Esophagus squamous epithelium (tissue), 5 donors: ENCODE results near the gene NRK. TPM values are rescaled to one million over a fixed set of nuclear protein-coding genes. Genes with fewer than 3 reads are reported as not detected.
"Not testable (repeated sequence)": the region's sequence is repeated elsewhere in the genome, so short reads cannot be mapped to it uniquely, and the experiment has no call there.

ENCODE experiments used
- DNase-seq: peaks from one replicate; lab custom pipeline; 2025; lab: John Stamatoyannopoulos, UW
- H3K27ac ChIP-seq, 4 donors: fragments of 200-600 bp; sonication (generic); one replicate each; pipeline ENCODE4 v1.5.1; 2016 to 2019; ENCODE audit warnings: mild to moderate bottlenecking in 1 of 4
- H3K27me3 ChIP-seq, 4 donors: fragments of 200-600 bp; sonication (generic); 1 replicate in 3 of 4; 2 replicates in 1 of 4; pipeline versions ENCODE4 v1.5.1 to v1.6.0; 2017 to 2021; ENCODE audit warnings: antibody characterized with exemption in 1 of 4
- H3K36me3 ChIP-seq, 3 donors: fragments of 200-600 bp; sonication (generic); one replicate each; pipeline ENCODE4 v1.5.1; 2016 to 2019
- H3K4me1 ChIP-seq, 3 donors: fragments of 200-600 bp; sonication (generic); one replicate each; pipeline ENCODE4 v1.5.1; 2017 to 2019
- H3K4me3 ChIP-seq, 4 donors: fragments of 200-600 bp; sonication (generic); 1 replicate in 3 of 4; 2 replicates in 1 of 4; pipeline ENCODE4 v1.5.1; 2016 to 2019; ENCODE audit warnings: mild to moderate bottlenecking in 2 of 4, moderate library complexity in 1 of 4
- H3K9me3 ChIP-seq, 3 donors: fragments of 200-600 bp; sonication (generic); one replicate each; pipeline ENCODE4 v1.5.1; 2016 to 2019
- POLR2A ChIP-seq, 4 donors: fragments of 450-650 bp; IDR thresholded peaks; one replicate each; pipeline ENCODE4 v1.6.1; 2017; ENCODE audit warnings: antibody characterized with exemption in 4 of 4, mild to moderate bottlenecking in 4 of 4, moderate library complexity in 3 of 4
- WGBS, 2 donors: methylation state at CpG; one replicate each; pipeline ENCODE4 v1.1.5; 2018; 5-methylcytosine and 5-hydroxymethylcytosine counted together
- intact Hi-C: fragments of 100-400 bp; cut with DNase I; formaldehyde crosslinking; loops from one replicate; pipeline ENCODE4 v1.15.0; 2022
- total RNA-seq, 4 donors: library from RNA; depleted of rRNA; stranded (reverse); fragments of >200 nt; gene quantifications; one replicate each; pipeline ENCODE4 v1.1.0, GENCODE V29; 2016
- TF ChIP-seq, protein P1 (sequence below), 6 experiments: fragments of 450-650 bp in 4 of 6; fragments of 200-600 bp in 2 of 6; sonication (generic) in 2 of 6; IDR thresholded peaks; one replicate each; pipeline ENCODE4 v1.5.1; 2016 to 2019; ENCODE audit warnings: antibody characterized with exemption in 6 of 6, mild to moderate bottlenecking in 4 of 6, moderate library complexity in 4 of 6
- donor health status: DM: yes; HTN: yes; CAD: no.

Gene NRK
- total RNA-seq, 4 donors from 2014 or later = 1.1 TPM; not detected in 3

DNA sequence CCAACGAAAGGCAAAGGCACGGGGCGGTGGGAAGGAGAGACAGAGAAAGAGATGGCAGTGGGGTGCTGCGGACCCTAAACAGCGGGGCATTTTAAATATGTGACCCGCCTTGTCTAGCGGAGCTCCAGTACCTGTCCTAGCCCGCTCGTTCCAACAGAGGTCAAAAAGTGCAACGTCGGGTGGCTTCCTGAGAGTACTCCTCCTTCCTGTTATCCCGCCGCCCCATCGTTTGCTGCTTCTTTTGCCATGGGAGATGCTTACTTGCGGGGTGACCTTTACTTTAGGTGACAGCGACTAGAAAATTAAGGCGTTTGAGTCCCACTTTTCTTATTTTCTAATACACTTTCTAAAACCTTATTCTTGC, 735 bp downstream of the NRK start:
- Histone ChIP-seq H3K4me1 (peaks cover 0 to 10% (median 0%) of the 10 kb centered on the region in 3 donors), H3K27ac (no peak overlapping the region), H3K4me3 (peak overlapping the region in 2 of 4 donors; percentile 37 to 51), H3K9me3 (no peaks in the 10 kb centered on the region), H3K36me3 (no peaks in the 10 kb centered on the region), H3K27me3 (peaks cover 0 to 34% (median 7%) of the 10 kb centered on the region in 4 donors)
- no peak for DNase-seq
- 15 to 49% methylated on average over 16 to 17 of the region's 17 CpGs for WGBS, 2 donors
- intact Hi-C loops = no loop called here
- TF ChIP-seq POLR2A (IDR thresholded peaks at IDR 0.05) = no peak
- TF ChIP-seq, protein P1, sequence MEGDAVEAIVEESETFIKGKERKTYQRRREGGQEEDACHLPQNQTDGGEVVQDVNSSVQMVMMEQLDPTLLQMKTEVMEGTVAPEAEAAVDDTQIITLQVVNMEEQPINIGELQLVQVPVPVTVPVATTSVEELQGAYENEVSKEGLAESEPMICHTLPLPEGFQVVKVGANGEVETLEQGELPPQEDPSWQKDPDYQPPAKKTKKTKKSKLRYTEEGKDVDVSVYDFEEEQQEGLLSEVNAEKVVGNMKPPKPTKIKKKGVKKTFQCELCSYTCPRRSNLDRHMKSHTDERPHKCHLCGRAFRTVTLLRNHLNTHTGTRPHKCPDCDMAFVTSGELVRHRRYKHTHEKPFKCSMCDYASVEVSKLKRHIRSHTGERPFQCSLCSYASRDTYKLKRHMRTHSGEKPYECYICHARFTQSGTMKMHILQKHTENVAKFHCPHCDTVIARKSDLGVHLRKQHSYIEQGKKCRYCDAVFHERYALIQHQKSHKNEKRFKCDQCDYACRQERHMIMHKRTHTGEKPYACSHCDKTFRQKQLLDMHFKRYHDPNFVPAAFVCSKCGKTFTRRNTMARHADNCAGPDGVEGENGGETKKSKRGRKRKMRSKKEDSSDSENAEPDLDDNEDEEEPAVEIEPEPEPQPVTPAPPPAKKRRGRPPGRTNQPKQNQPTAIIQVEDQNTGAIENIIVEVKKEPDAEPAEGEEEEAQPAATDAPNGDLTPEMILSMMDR (IDR thresholded peaks at IDR 0.05) = no peak

DNA sequence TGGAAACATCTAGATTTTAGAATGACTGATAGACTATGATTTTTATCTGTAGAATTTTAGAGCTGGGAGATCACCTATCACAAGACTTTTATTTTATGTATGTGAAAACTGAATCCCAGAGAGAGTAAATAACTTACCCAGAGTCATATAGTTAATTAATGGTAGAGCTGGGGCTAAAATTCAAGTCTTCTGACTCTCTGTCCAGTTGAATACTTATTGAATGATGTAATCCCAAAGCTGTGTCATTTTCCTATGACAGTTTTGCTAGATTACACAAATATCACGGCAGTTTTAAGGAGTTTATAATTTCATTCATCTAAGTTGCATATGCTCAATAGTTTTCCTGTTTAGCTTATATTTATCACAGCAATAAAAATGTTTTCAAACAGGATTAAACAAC, 6.7 kb downstream of the NRK start:
- WGBS, 2 donors = 30 to 33% methylated on average over 1 of the region's 1 CpG
- intact Hi-C loops = no loop called here

DNA sequence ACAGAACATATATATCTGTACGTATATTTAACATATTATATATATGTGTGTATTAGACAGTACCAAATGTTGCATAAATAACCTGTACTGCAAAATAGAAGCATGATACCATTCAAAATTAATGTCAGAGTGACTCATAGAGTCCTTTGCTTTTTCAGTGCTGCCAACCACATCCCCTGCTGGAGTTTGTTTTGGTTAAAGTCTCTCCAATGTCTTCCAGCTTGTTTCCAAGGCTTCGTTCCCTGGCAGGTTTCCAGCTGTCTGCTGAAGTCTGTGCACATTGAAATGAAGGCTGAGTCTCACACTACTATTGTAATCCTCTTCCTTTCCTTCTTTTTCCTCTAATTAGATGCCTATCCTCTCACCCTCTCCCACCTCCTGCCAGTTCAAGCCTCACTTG, 14.9 kb downstream of the NRK start:
- intact Hi-C loops = no loop called here
- Histone ChIP-seq H3K36me3 (no peaks in the 10 kb centered on the region), H3K9me3 (no peaks in the 10 kb centered on the region), H3K4me3 (no peak overlapping the region), H3K4me1 (no peaks in the 10 kb centered on the region), H3K27me3 (no peaks in the 10 kb centered on the region), H3K27ac (no peak overlapping the region)
- no peak for TF ChIP-seq POLR2A (IDR thresholded peaks at IDR 0.05)
- TF ChIP-seq, protein P1 (IDR thresholded peaks at IDR 0.05) = no peak
- 20 to 21% methylated on average over 2 of the region's 2 CpGs for WGBS, 2 donors
- DNase-seq = no peak

More for the DNA sequence above, 6.7 kb downstream of the NRK start:
- no peaks in the 10 kb centered on the region for H3K9me3 ChIP-seq
- no peaks in the 10 kb centered on the region for H3K36me3 ChIP-seq
- no peak overlapping the region for H3K4me3 ChIP-seq
- H3K4me1 ChIP-seq = no peaks in the 10 kb centered on the region
- no peak for DNase-seq
- H3K27me3 ChIP-seq = no peaks in the 10 kb centered on the region
- H3K27ac ChIP-seq = no peak overlapping the region
- TF ChIP-seq, protein P1 (IDR thresholded peaks at IDR 0.05) = no peak
- no peak for TF ChIP-seq POLR2A (IDR thresholded peaks at IDR 0.05)

DNA sequence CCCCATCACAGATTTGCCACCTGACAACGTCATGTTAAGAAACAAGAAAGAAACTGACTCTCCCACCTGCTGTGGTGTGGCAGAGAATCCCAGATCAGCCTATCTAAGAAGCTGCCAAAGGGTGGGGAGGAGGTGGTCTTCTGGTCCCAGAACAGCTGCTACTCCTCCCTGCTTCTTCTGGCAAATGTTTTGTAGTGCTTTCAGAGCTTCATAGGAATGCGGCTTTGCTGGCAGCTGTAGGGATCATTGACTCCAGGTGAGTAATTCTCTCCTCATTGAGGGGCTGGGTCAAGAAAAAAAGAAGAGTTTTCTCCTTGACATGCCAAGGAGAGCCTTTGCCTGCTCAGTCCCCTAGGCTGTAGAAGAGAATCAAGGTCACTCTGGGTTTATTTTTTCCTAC, 23.3 kb downstream of the NRK start:
- TF ChIP-seq, protein P1 (IDR thresholded peaks at IDR 0.05) = no peak
- H3K27me3 ChIP-seq = no peaks in the 10 kb centered on the region
- no peak overlapping the region for H3K4me3 ChIP-seq
- intact Hi-C loops = no loop called here
- no peaks in the 10 kb centered on the region for H3K9me3 ChIP-seq
- no peaks in the 10 kb centered on the region for H3K36me3 ChIP-seq
- no peak for DNase-seq
- H3K27ac ChIP-seq = no peak overlapping the region
- H3K4me1 ChIP-seq = no peaks in the 10 kb centered on the region
- 23 to 54% methylated on average over 2 of the region's 2 CpGs for WGBS, 2 donors

DNA sequence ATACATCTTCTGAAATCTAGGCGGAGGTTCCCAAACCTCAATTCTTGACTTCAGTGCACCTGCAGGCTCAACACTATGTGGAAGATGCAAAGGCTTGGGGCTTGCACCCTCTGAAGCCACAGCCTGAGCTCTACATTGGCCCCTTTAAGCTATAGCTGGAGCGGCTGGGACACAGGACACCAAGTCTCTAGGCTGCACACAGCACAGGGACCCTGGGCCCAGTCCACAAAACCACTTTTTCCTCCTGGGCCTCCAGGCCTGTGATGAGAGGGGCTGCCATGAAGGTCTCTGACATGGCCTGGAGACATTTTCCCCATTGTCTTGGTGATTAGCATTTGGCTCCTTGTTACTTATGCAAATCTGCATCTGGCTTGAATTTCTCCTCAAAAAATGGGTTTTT, 27.8 kb downstream of the NRK start:
- H3K27me3 ChIP-seq, H3K36me3 ChIP-seq, intact Hi-C loops, H3K4me1 ChIP-seq, H3K4me3 ChIP-seq, H3K27ac ChIP-seq, DNase-seq, H3K9me3 ChIP-seq: not testable (repeated sequence)
- WGBS, 2 donors = 100% methylated on average over 1 of the region's 2 CpGs; no CpG with 5 or more reads in 1 of the 2 donors

DNA sequence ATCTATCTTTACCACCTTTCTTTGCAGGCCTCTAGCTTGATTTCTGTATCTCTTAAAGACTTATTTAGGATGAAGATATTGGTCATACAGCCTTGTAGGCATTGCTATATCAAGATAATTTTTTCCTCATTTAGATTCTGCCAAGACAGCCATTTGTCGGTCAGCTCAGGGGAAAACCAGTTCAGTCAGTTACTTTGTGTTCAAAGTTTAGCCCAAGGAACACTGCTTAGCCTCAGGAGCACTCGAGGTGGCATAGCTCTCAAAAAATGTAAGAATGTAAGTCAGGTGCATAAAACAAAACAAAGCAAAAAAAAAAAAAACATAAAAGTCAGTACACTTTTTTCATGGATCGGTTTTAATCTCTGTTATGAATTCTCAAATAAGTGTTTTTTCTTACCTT, 43.4 kb downstream of the NRK start:
- Histone ChIP-seq H3K4me1 (no peaks in the 10 kb centered on the region), H3K9me3 (no peaks in the 10 kb centered on the region), H3K27ac (no peak overlapping the region), H3K27me3 (no peaks in the 10 kb centered on the region), H3K4me3 (no peak overlapping the region), H3K36me3 (no peaks in the 10 kb centered on the region)
- intact Hi-C loops = no loop called here
- TF ChIP-seq POLR2A (IDR thresholded peaks at IDR 0.05) = no peak
- TF ChIP-seq, protein P1 (IDR thresholded peaks at IDR 0.05) = no peak
- no peak for DNase-seq
- 27 to 56% methylated on average over 3 of the region's 3 CpGs for WGBS, 2 donors
